K562 (cell line): ENCODE data around the gene RABL6. TPM values are rescaled to one million over a fixed set of nuclear protein-coding genes. Genes with fewer than 3 reads are reported as not detected.

Experiments used
- ATAC-seq: fragments of 200-7000 bp; cut with Tn5 transposase; 3 replicates; pipeline ENCODE4 v1.9.1; 2020; ENCODE audit warnings: moderate library complexity
- BruUV-seq: library from RNA; stranded (reverse); fragments of 400-500 nt; replicated peaks from 2 replicates; lab custom pipeline; 2021; lab: Mats Ljungman, UMichigan
- CTCF ChIA-PET: fragments of 300-600 bp; formaldehyde crosslinking; extraction: SDS; loops from one replicate; lab custom pipeline; 2021; ENCODE audit warnings: low intra/inter-chr PET ratio; lab: Yijun Ruan, JAX
- POLR2A ChIA-PET: fragments of 300-600, 350-650 bp; sonication (Branson Sonifier 250); formaldehyde crosslinking; extraction: SDS; loops from one replicate; lab custom pipeline; 2021; ENCODE audit warnings: antibody characterized with exemption, inconsistent platforms; lab: Yijun Ruan, JAX
- DNase-seq, 4 experiments: peaks; one replicate each; pipeline versions ENCODE4 v3.0.0 to v3.0.0-alpha.2; 2011 to 2018; ENCODE audit warnings: low spot score in 3 of 4, mixed read lengths in 3 of 4; ENCODE audit errors: extremely low read depth in 1 of 4
- FAIRE-seq: peaks from 2 replicates; lab custom pipeline; 2011; peaks lifted over from hg19 to GRCh38; lab: Jason Lieb, UNC
- H2AFZ ChIP-seq: 2 replicates; pipeline ENCODE4 v1.6.0; 2011; ENCODE audit warnings: low read depth, low read length, control low read depth, inconsistent platforms
- H3K27ac ChIP-seq: fragments of 200-600 bp; 3 replicates; pipeline ENCODE4 v1.8.0; 2011; ENCODE audit warnings: low read depth, mild to moderate bottlenecking, control low read depth, inconsistent platforms, low read length, moderate library complexity, mixed read lengths; ENCODE audit errors: extremely low read depth
- H3K27me3 ChIP-seq, 2 experiments: fragments of 300-600 bp in 1 of 2; 2 replicates in 1 of 2; 3 replicates in 1 of 2; pipeline versions ENCODE4 v1.6.0 to v1.8.0; 2011; ENCODE audit warnings: inconsistent platforms in 2 of 2, low read length in 2 of 2, mild to moderate bottlenecking in 1 of 2, mixed read lengths in 1 of 2, moderate library complexity in 1 of 2; ENCODE audit not compliant: control insufficient read depth in 2 of 2, insufficient read depth in 2 of 2
- H3K36me3 ChIP-seq: fragments of 300-600 bp; 3 replicates; pipeline ENCODE4 v1.8.0; 2011; ENCODE audit warnings: mild to moderate bottlenecking, low read length, inconsistent platforms; ENCODE audit not compliant: control insufficient read depth, insufficient read depth
- H3K4me1 ChIP-seq, 2 experiments: fragments of 200-600 bp in 1 of 2; replicated peaks in 1 of 2; 2 replicates in 1 of 2; 3 replicates in 1 of 2; pipeline versions ENCODE4 v1.5.1 to v1.8.0; 2011; ENCODE audit warnings: inconsistent platforms in 2 of 2, low read length in 2 of 2, mild to moderate bottlenecking in 1 of 2, mixed read lengths in 1 of 2, moderate library complexity in 1 of 2; ENCODE audit not compliant: control insufficient read depth in 2 of 2, insufficient read depth in 2 of 2
- H3K4me2 ChIP-seq: 2 replicates; pipeline ENCODE4 v1.6.1; 2011; ENCODE audit warnings: low read length, control low read depth, inconsistent platforms, mixed read lengths; ENCODE audit not compliant: insufficient read depth
- H3K4me3 ChIP-seq: fragments of 200-600 bp; sonication (generic), shearing (Covaris generic); 2 replicates; pipeline ENCODE4 v1.5.1; 2016; ENCODE audit warnings: control low read depth, inconsistent platforms
- H3K79me2 ChIP-seq: fragments of 200-600 bp; 3 replicates; pipeline ENCODE4 v1.8.0; 2011; ENCODE audit warnings: low read length, inconsistent platforms; ENCODE audit not compliant: control insufficient read depth, insufficient read depth
- H3K9ac ChIP-seq, 2 experiments: 2 replicates each; pipeline versions ENCODE4 v1.6.0 to v1.6.1; 2011; ENCODE audit warnings: low read depth in 2 of 2, low read length in 2 of 2, control low read depth in 1 of 2, inconsistent platforms in 1 of 2, mild to moderate bottlenecking in 1 of 2, mixed read lengths in 1 of 2; ENCODE audit not compliant: insufficient read depth in 1 of 2
- H3K9me1 ChIP-seq: one replicate; pipeline ENCODE4 v1.6.0; 2011; ENCODE audit warnings: inconsistent platforms, mild to moderate bottlenecking, low read length, moderate library complexity; ENCODE audit not compliant: control insufficient read depth, insufficient read depth
- H3K9me3 ChIP-seq: replicated peaks from 2 replicates; pipeline ENCODE4 v1.5.1; 2011; ENCODE audit warnings: low read depth, low read length, inconsistent platforms; ENCODE audit not compliant: control insufficient read depth, insufficient read depth
- H4K20me1 ChIP-seq: replicated peaks from 2 replicates; pipeline ENCODE4 v1.6.1; 2011; ENCODE audit warnings: low read length, inconsistent platforms, mixed read lengths; ENCODE audit not compliant: control insufficient read depth, insufficient read depth
- ETV1 ChIP-seq: fragments of 450-650 bp; conservative IDR thresholded peaks from 2 replicates; pipeline ENCODE4 v1.6.1; 2016; ENCODE audit warnings: missing genetic modification characterization, control low read depth, low read depth, missing compliant biosample characterization
- GATAD2A ChIP-seq: fragments of 450-650 bp; IDR thresholded peaks from 2 replicates; pipeline ENCODE4 v1.6.1; 2017
- HDAC8 ChIP-seq: fragments of 450-650 bp; IDR thresholded peaks from 2 replicates; pipeline ENCODE4 v1.6.1; 2016; ENCODE audit warnings: mild to moderate bottlenecking, missing genetic modification characterization, moderate library complexity, missing compliant biosample characterization
- POLR2A ChIP-seq: fragments of 450-650 bp; conservative IDR thresholded peaks from 2 replicates; pipeline ENCODE4 v1.6.1; 2016
- PPARD ChIP-seq: fragments of 250-450 bp; sonication (Bioruptor Pico); IDR thresholded peaks from 2 replicates; pipeline ENCODE4 v1.8.0; 2022; ENCODE audit warnings: inconsistent platforms, mild to moderate bottlenecking, moderate library complexity
- THRAP3 ChIP-seq: fragments of 450-650 bp; IDR thresholded peaks from 2 replicates; pipeline ENCODE4 v1.6.1; 2016; ENCODE audit warnings: mild to moderate bottlenecking, inconsistent platforms, borderline replicate concordance
- ZBTB17 ChIP-seq: fragments of 450-650 bp; formaldehyde crosslinking; IDR thresholded peaks from 2 replicates; pipeline ENCODE4 v1.4.0; 2020; ENCODE audit warnings: mild to moderate bottlenecking
- WGBS: fragments of 100-300 bp; shearing (Covaris generic); methylation state at CpG from one replicate; pipeline ENCODE4 v1.1.6; 2016; ENCODE audit warnings: low coverage, mixed read lengths; ENCODE audit not compliant: insufficient coverage; ENCODE audit errors: missing lambda C conversion rate; 5-methylcytosine and 5-hydroxymethylcytosine counted together
- in situ Hi-C: fragments of 300-500 bp; cut with MboI; formaldehyde crosslinking; loops from 4 replicates; pipeline ENCODE4 v1.15.0; 2018; ENCODE audit warnings: inconsistent platforms, mixed read lengths
- intact Hi-C: fragments of 100-400 bp; cut with micrococcal nuclease; formaldehyde crosslinking; loops from 2 replicates; pipeline ENCODE4 v1.14.2; 2022
- polyA plus RNA-seq, 8 experiments: library from polyadenylated mRNA; depleted of rRNA in 4 of 8; stranded (reverse) in 5 of 8; unstranded in 3 of 8; fragments of >200 nt; fragmentation: Nextera tagmentation in 2 of 8; fragmentation: Illumina TruSeq in 1 of 8; extraction: Ambion mirVana in 2 of 8; extraction: Trizol in 1 of 8; gene quantifications; 2 replicates each; pipeline versions ENCODE4 v1.2.1 to v1.2.3, GENCODE V29; 2011 to 2014; ENCODE audit warnings: inconsistent platforms in 1 of 8, missing spikeins in 1 of 8
- total RNA-seq, 7 experiments: library from RNA; depleted of rRNA in 6 of 7; stranded (reverse); fragments of >200 nt in 6 of 7; fragmentation: Illumina TruSeq in 2 of 7; extraction: Trizol in 2 of 7; gene quantifications; 2 replicates each; pipeline versions ENCODE4 v1.2.1 to v1.2.3, GENCODE V29; 2011 to 2021; ENCODE audit warnings: low replicate concordance in 1 of 7
- TF ChIP-seq, protein P1 (sequence below): fragments of 450-650 bp; conservative IDR thresholded peaks from 2 replicates; pipeline ENCODE4 v1.6.1; 2016; ENCODE audit warnings: missing genetic modification characterization, low read depth, mild to moderate bottlenecking, control low read depth, missing compliant biosample characterization

Gene RABL6
- total and polyA plus RNA-seq, 9 of the 15 experiments (the other 6 are each of a cell fraction or from before 2014, with no cell fraction given) = 5.6 to 181 (median 84.5) TPM

GRCh38 chr9:136802321-136802720 is 5.4 kb upstream of the RABL6 start:
- Histone ChIP-seq H3K4me1 (peaks cover 23 to 80% of the 10 kb centered on the region in 2 experiments), H3K27me3 (no peaks in the 10 kb centered on the region), H3K9ac (0 out of 4 replicates have a peak overlapping the region, but pooled peaks of 1 of the 2 experiments have one; percentile 61), H3K4me3 (no peak overlapping the region), H3K79me2 (peaks cover 10% of the 10 kb centered on the region), H3K4me2 (no peak overlapping the region), H4K20me1 (no peaks in the 10 kb centered on the region), H2AFZ (no peak overlapping the region), H3K36me3 (peaks cover 11% of the 10 kb centered on the region; the same call in 2 of the 3 replicates), H3K9me1 (no peaks in the 10 kb centered on the region), H3K27ac (no peak overlapping the region), H3K9me3 (no peaks in the 10 kb centered on the region)
- TF ChIP-seq ZBTB17 (CRISPR knock-in tag) = no peak
- no peak for TF ChIP-seq PPARD (CRISPR knock-in tag)
- no peak for TF ChIP-seq HDAC8 (tag)
- TF ChIP-seq, protein P1, sequence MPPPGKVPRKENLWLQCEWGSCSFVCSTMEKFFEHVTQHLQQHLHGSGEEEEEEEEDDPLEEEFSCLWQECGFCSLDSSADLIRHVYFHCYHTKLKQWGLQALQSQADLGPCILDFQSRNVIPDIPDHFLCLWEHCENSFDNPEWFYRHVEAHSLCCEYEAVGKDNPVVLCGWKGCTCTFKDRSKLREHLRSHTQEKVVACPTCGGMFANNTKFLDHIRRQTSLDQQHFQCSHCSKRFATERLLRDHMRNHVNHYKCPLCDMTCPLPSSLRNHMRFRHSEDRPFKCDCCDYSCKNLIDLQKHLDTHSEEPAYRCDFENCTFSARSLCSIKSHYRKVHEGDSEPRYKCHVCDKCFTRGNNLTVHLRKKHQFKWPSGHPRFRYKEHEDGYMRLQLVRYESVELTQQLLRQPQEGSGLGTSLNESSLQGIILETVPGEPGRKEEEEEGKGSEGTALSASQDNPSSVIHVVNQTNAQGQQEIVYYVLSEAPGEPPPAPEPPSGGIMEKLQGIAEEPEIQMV (tag) = no peak
- no peak for TF ChIP-seq GATAD2A
- TF ChIP-seq THRAP3 = no peak
- TF ChIP-seq ETV1 (tag) = no peak
- 0 out of 2 replicates have a peak, but pooled peaks have one; percentile 8 for TF ChIP-seq POLR2A
- POLR2A ChIA-PET = interaction anchor here (0.6 to 0.7 kb wide), 3 partner anchors 9 to 188 kb away, joined by 3 to 6 read pairs (median 3); no protein-coding TSS in a partner anchor
- ATAC-seq (no peak), DNase-seq (no peak), FAIRE-seq (no peak)
- in situ Hi-C loops = no loop called here
- intact Hi-C loops = no loop called here
- CTCF ChIA-PET = no interaction called here
- BruUV-seq = no TSS peak
- WGBS = 40% methylated on average over 6 of the region's 6 CpGs
